NCI-H460 (cell line): Measurements from ENCODE around the gene SLC26A3. TPM values are rescaled to one million over a fixed set of nuclear protein-coding genes. Genes with fewer than 3 reads are reported as not detected.

Experiments used
- DNase-seq: peaks from one replicate; pipeline ENCODE4 v3.0.0-alpha.2; 2016; ENCODE audit warnings: low read depth; ENCODE audit errors: extremely low read depth
- total RNA-seq: library from RNA; depleted of rRNA; stranded (reverse); fragments of >200 nt; shearing (Covaris generic); gene quantifications from 2 replicates; pipeline ENCODE4 v1.2.3, GENCODE V29; 2014

SLC26A3 gene
- total RNA-seq, 1 experiment from 2014 or later: not detected

GRCh38 chr7:107816011-107816566 is 13.1 kb upstream of the SLC26A3 start:
- no peak for DNase-seq

- no peak for DNase-seq
These were observed 12.3 kb upstream of the SLC26A3 start for GRCh38 chr7:107815254-107815882.

- DNase-seq: no peak
These were observed 10.5 kb upstream of the SLC26A3 start for GRCh38 chr7:107813524-107813923.

- no peak for DNase-seq
These were observed 8.9 kb upstream of the SLC26A3 start for GRCh38 chr7:107811934-107812333.

GRCh38 chr7:107810626-107811025 is 7.6 kb upstream of the SLC26A3 start:
- DNase-seq: no peak

- DNase-seq: no peak
These were observed 6.2 kb upstream of the SLC26A3 start for GRCh38 chr7:107809179-107809578.

GRCh38 chr7:107799647-107800264 is 3.3 kb downstream of the SLC26A3 start:
- no peak for DNase-seq

- no peak for DNase-seq
These were observed 10.7 kb downstream of the SLC26A3 start for GRCh38 chr7:107792364-107792763.

GRCh38 chr7:107789647-107790046 is 13.4 kb downstream of the SLC26A3 start:
- no peak for DNase-seq

- DNase-seq: no peak
These were observed 14.4 kb downstream of the SLC26A3 start for GRCh38 chr7:107788662-107789061.

GRCh38 chr7:107788216-107788615 is 14.8 kb downstream of the SLC26A3 start:
- no peak for DNase-seq

- DNase-seq: no peak
These were observed 17.1 kb downstream of the SLC26A3 start for GRCh38 chr7:107785926-107786325.

- no peak for DNase-seq
These were observed 17.9 kb downstream of the SLC26A3 start for GRCh38 chr7:107785170-107785569.

GRCh38 chr7:107783648-107784047 is 19.4 kb downstream of the SLC26A3 start:
- no peak for DNase-seq

GRCh38 chr7:107782374-107782773 is 20.6 kb downstream of the SLC26A3 start:
- no peak for DNase-seq

GRCh38 chr7:107779647-107780099 is 23.4 kb downstream of the SLC26A3 start:
- no peak for DNase-seq

- DNase-seq: no peak
These were observed 24.7 kb downstream of the SLC26A3 start for GRCh38 chr7:107778283-107778682.

GRCh38 chr7:107777702-107778101 is 25.3 kb downstream of the SLC26A3 start:
- DNase-seq: no peak

- no peak for DNase-seq
These were observed 30.0 kb downstream of the SLC26A3 start for GRCh38 chr7:107773027-107773426.

GRCh38 chr7:107768263-107768662 is 34.8 kb downstream of the SLC26A3 start:
- no peak for DNase-seq

GRCh38 chr7:107767391-107767790 is 35.6 kb downstream of the SLC26A3 start:
- no peak for DNase-seq

GRCh38 chr7:107758667-107759066 is 44.4 kb downstream of the SLC26A3 start:
- DNase-seq: no peak
